Measurements from ENCODE around the gene NMT1.

The NMT1 gene

GRCh38 chr17:45060797-45061605, at the start of gene NMT1:
Gene NMT1, plus strand, starts transcription at chr17:45061317. Its CDS starts 13 bp downstream, at chr17:45061330.
- DNase-seq, result peak; percentile 99

- DNase-seq, result no peak
Observed at GRCh38 chr17:45011767-45012166, 49.4 kb upstream of the NMT1 start.

GRCh38 chr17:45013021-45013997, 47.8 kb upstream of the NMT1 start:
- DNase-seq, result no peak

- no peak for DNase-seq
Observed at GRCh38 chr17:45016237-45016636, 44.9 kb upstream of the NMT1 start.

- no peak for DNase-seq
Observed at GRCh38 chr17:45016823-45017222, 44.3 kb upstream of the NMT1 start.

- DNase-seq, result no peak
Observed at GRCh38 chr17:45018514-45018847, 42.6 kb upstream of the NMT1 start.

- DNase-seq, result peak; percentile 57
Observed at GRCh38 chr17:45018848-45019711, 42.0 kb upstream of the NMT1 start.

- DNase-seq, result no peak
Observed at GRCh38 chr17:45020354-45021138, 40.6 kb upstream of the NMT1 start.

- peak; percentile 51 for DNase-seq
Observed at GRCh38 chr17:45021607-45022287, 39.4 kb upstream of the NMT1 start.

GRCh38 chr17:45022288-45022648, 38.8 kb upstream of the NMT1 start:
- DNase-seq, result no peak

GRCh38 chr17:45022655-45023339, 38.3 kb upstream of the NMT1 start:
- DNase-seq, result no peak

GRCh38 chr17:45029096-45029495, 32.0 kb upstream of the NMT1 start:
- DNase-seq, result no peak

GRCh38 chr17:45029758-45030423, 31.2 kb upstream of the NMT1 start:
- DNase-seq, result no peak

- no peak for DNase-seq
Observed at GRCh38 chr17:45030733-45031132, 30.4 kb upstream of the NMT1 start.

- DNase-seq, result no peak
Observed at GRCh38 chr17:45031231-45032173, 29.6 kb upstream of the NMT1 start.

- no peak for DNase-seq
Observed at GRCh38 chr17:45032174-45032541, 29.0 kb upstream of the NMT1 start.

GRCh38 chr17:45034599-45034998, 26.5 kb upstream of the NMT1 start:
- DNase-seq, result no peak

- no peak for DNase-seq
Observed at GRCh38 chr17:45035848-45036247, 25.3 kb upstream of the NMT1 start.

- no peak for DNase-seq
Observed at GRCh38 chr17:45036691-45037090, 24.4 kb upstream of the NMT1 start.
